Right lobe of liver (tissue), 6 donors: Measurements from ENCODE around the gene GPRC5C. TPM values are rescaled to one million over a fixed set of nuclear protein-coding genes. Genes with fewer than 3 reads are reported as not detected.
A peak's percentile ranks its signal among the peaks of the same experiment; 100 is the strongest.

Experiments used
- ATAC-seq, 4 donors: fragments of 200-7000 bp; cut with Tn5 transposase; one replicate each; pipeline ENCODE4 v1.9.1; 2020; ENCODE audit warnings: mild to moderate bottlenecking in 4 of 4, moderate library complexity in 4 of 4
- DNase-seq, 3 donors: peaks; one replicate each; pipeline ENCODE4 v3.0.0-alpha.2; 2020
- H3K27ac ChIP-seq, 3 donors: fragments of 200-600 bp; one replicate each; pipeline ENCODE4 v1.8.0; 2022
- H3K27me3 ChIP-seq, 2 donors: fragments of 200-600 bp; one replicate each; pipeline ENCODE4 v1.8.0; 2022
- H3K36me3 ChIP-seq, 4 donors: fragments of 200-600 bp; sonication (generic) in 1 of 4; one replicate each; pipeline versions ENCODE4 v1.5.1 to v1.8.0; 2017 to 2022; ENCODE audit warnings: control low read depth in 1 of 4
- H3K4me1 ChIP-seq, 4 donors: fragments of 200-600 bp; sonication (generic) in 1 of 4; one replicate each; pipeline versions ENCODE4 v1.5.1 to v1.8.0; 2017 to 2022; ENCODE audit warnings: control low read depth in 1 of 4
- H3K4me3 ChIP-seq, 3 donors: fragments of 200-600 bp; one replicate each; pipeline ENCODE4 v1.8.0; 2022
- H3K9me3 ChIP-seq, 4 donors: fragments of 200-600 bp; sonication (generic) in 1 of 4; one replicate each; pipeline versions ENCODE4 v1.5.1 to v1.8.0; 2017 to 2022; ENCODE audit warnings: control low read depth in 1 of 4
- POLR2A ChIP-seq: fragments of 450-650 bp; IDR thresholded peaks from one replicate; pipeline ENCODE4 v1.6.1; 2017; ENCODE audit warnings: antibody characterized with exemption, mild to moderate bottlenecking
- WGBS: methylation state at CpG from one replicate; pipeline ENCODE4 v1.1.6; 2018; ENCODE audit warnings: low coverage, low lambda C conversion rate; ENCODE audit not compliant: insufficient coverage; ENCODE audit errors: missing lambda C conversion rate; 5-methylcytosine and 5-hydroxymethylcytosine counted together
- intact Hi-C, 2 donors: fragments of 100-400 bp; cut with DNase I; formaldehyde crosslinking; loops; one replicate each; pipeline versions ENCODE4 v1.11.2 to v1.14.1; 2022
- total RNA-seq, 6 experiments: library from RNA; depleted of rRNA in 2 of 6; stranded (reverse); fragments of >200 nt in 2 of 6; fragmentation: NEBNext Ultra II Directional in 3 of 6; extraction: Animal tissue kit (Norgen Biotek cat#: 25700) in 3 of 6; gene quantifications; one replicate each; pipeline versions ENCODE4 v1.1.0 to v1.2.4, GENCODE V29; 2016 to 2023
- TF ChIP-seq, protein P1 (sequence below), 4 donors: fragments of 200-600 bp in 3 of 4; fragments of 450-650 bp in 1 of 4; IDR thresholded peaks; one replicate each; pipeline versions ENCODE4 v1.5.1 to v1.8.0; 2016 to 2022; ENCODE audit warnings: antibody characterized with exemption in 4 of 4, mild to moderate bottlenecking in 2 of 4
- donor health status: DM: no; HTN: yes; CAD: no.
- donor health status: DM: no; HTN: no; CAD: no.
- donor health status: DM: no; HTN: no; CAD: no.
- donor health status: DM: no; HTN: yes; CAD: no.
- donor health status: DM: no; HTN: yes; CAD: no.

The GPRC5C gene
- total RNA-seq, 6 experiments from 2014 or later = 120 to 215 (median 131) TPM

- intact Hi-C loops = no loop called here
- Histone ChIP-seq H3K4me1 (no peaks in the 10 kb centered on the region), H3K27me3 (no peaks in the 10 kb centered on the region), H3K4me3 (no peak overlapping the region), H3K9me3 (no peaks in the 10 kb centered on the region), H3K27ac (no peak overlapping the region), H3K36me3 (no peaks in the 10 kb centered on the region)
- 78% methylated on average over 7 of the region's 13 CpGs for whole genome bisulfite sequencing
- ATAC-seq (no peak), DNase-seq (no peak)
- TF ChIP-seq, protein P1, sequence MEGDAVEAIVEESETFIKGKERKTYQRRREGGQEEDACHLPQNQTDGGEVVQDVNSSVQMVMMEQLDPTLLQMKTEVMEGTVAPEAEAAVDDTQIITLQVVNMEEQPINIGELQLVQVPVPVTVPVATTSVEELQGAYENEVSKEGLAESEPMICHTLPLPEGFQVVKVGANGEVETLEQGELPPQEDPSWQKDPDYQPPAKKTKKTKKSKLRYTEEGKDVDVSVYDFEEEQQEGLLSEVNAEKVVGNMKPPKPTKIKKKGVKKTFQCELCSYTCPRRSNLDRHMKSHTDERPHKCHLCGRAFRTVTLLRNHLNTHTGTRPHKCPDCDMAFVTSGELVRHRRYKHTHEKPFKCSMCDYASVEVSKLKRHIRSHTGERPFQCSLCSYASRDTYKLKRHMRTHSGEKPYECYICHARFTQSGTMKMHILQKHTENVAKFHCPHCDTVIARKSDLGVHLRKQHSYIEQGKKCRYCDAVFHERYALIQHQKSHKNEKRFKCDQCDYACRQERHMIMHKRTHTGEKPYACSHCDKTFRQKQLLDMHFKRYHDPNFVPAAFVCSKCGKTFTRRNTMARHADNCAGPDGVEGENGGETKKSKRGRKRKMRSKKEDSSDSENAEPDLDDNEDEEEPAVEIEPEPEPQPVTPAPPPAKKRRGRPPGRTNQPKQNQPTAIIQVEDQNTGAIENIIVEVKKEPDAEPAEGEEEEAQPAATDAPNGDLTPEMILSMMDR (IDR thresholded peaks at IDR 0.05) = no peak
- TF ChIP-seq POLR2A = no peak
Measured at GRCh38 chr17:74415608-74416396, 16.1 kb upstream of the GPRC5C start.

DNA sequence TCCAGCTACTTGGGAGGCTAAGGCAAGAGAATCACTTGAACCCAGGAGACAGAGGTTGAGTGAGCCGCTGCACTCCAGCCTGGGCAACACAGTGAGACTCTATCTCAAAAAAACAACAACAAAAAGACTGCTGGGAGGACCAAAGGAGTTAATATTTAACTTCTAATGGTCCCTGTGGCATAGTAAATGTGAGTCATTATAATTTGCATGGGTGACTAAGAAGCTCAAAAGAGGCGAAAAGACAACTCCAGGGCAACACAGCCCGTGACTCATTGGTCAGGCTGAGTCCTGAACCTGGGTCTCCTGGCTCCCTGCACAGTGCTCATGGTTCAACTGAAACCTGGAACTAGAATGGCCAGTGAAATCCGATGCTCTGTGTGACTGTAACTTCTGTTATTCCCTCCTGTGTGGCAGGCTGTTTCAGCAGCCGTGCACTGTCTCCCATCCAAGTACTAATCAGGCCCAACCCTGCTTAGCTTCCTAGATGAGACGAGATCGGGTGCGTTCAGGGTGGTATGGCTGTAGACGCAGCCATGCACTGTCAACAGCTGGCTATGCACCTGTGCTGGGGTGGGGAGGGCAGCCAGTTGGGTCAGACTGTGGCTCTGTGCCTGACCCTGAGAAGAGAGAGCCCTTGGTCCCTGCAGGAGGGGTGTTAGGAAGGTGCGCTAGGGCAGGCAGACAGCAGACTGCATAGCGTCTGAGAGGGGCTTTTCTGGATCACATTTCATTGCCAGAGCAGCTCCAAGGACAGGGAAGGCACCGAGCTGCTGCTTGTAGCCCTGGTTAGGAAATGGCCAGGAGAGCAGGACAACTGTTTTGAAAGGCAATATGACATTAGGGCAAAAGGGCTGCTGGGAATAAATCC lies 14.5 kb upstream of the GPRC5C start:
- no peaks in the 10 kb centered on the region for H3K4me1 ChIP-seq
- H3K27me3 ChIP-seq = no peaks in the 10 kb centered on the region
- 75% methylated on average over 10 of the region's 12 CpGs for WGBS
- no peaks in the 10 kb centered on the region for H3K9me3 ChIP-seq
- DNase-seq (no peak), ATAC-seq (peak in 2 of 4 donors; percentile 75 to 98)
- TF ChIP-seq, protein P1 (IDR thresholded peaks at IDR 0.05) = no peak
- no peak for TF ChIP-seq POLR2A
- H3K27ac ChIP-seq = no peak overlapping the region
- no peaks in the 10 kb centered on the region for H3K36me3 ChIP-seq
- no peak overlapping the region for H3K4me3 ChIP-seq
- intact Hi-C loops = no loop called here

DNA sequence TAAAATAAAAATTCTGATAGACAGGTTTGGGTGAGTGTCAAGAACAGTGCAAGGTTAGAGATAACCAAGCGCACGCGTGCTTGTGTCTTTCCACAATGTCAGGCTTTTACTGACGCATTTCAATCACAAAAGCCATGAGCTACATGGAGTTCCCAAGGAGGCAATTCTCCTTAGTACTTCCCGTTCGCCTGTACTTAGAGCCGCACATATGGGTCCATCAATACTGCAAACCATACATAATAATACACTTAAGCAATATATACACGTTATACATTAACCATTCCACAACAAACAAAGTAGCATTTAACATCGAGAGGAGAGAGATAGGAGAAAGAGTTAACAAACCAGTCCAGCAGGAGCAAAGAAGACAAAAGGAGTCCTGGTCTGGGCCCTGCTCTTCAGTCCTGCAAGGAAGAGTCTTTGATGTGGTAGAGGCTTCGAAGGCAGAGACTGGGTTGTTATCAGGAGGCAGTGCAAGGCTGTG lies 11.9 kb upstream of the GPRC5C start:
- TF ChIP-seq, protein P1 (IDR thresholded peaks at IDR 0.05) = no peak
- TF ChIP-seq POLR2A = no peak
- H3K27ac ChIP-seq = no peak overlapping the region
- WGBS = 90% methylated on average over 9 of the region's 10 CpGs
- no peak for DNase-seq
- H3K27me3 ChIP-seq = no peaks in the 10 kb centered on the region
- intact Hi-C loops = no loop called here
- H3K36me3 ChIP-seq = no peaks in the 10 kb centered on the region
- no peaks in the 10 kb centered on the region for H3K4me1 ChIP-seq
- H3K4me3 ChIP-seq = no peak overlapping the region
- H3K9me3 ChIP-seq = no peaks in the 10 kb centered on the region
- no peak for ATAC-seq

- no peaks in the 10 kb centered on the region for H3K9me3 ChIP-seq
- TF ChIP-seq, protein P1 (IDR thresholded peaks at IDR 0.05) = no peak
- TF ChIP-seq POLR2A = no peak
- H3K4me1 ChIP-seq = peaks cover 0 to 26% (median 13%) of the 10 kb centered on the region in 4 donors
Measured at GRCh38 chr17:74424117-74424516, 7.8 kb upstream of the GPRC5C start.

More at GRCh38 chr17:74424117-74424516, 7.8 kb upstream of the GPRC5C start:
- ATAC-seq (no peak), DNase-seq (no peak)
- Histone ChIP-seq H3K27ac (no peak overlapping the region), H3K4me3 (no peak overlapping the region), H3K27me3 (no peaks in the 10 kb centered on the region), H3K36me3 (no peaks in the 10 kb centered on the region)
- intact Hi-C loops = no loop called here
- 83% methylated on average over 7 of the region's 7 CpGs for WGBS
